Activated naive CD8-positive, alpha-beta T cell treated with anti-CD3 and anti-CD28 coated beads, Interleukin-2, amount 50 U/mL, for 24 hours (primary cell): ENCODE measurements around the gene DNAJC7.

Experiments
- ATAC-seq: fragments of 150-1000 bp; cut with Tn5 transposase; one replicate; pipeline ENCODE4 v1.10.0; 2021
- DNase-seq: peaks from one replicate; pipeline ENCODE4 v3.0.0; 2021
- H3K27ac Mint-ChIP-seq: one replicate; pipeline ENCODE4 v1.8.0; 2021; ENCODE audit warnings: mild to moderate bottlenecking, mixed read lengths
- H3K27me3 Mint-ChIP-seq: one replicate; pipeline ENCODE4 v1.8.0; 2021; ENCODE audit warnings: mixed read lengths
- H3K36me3 Mint-ChIP-seq: one replicate; pipeline ENCODE4 v1.8.0; 2021; ENCODE audit warnings: low read depth, mixed read lengths
- H3K4me1 Mint-ChIP-seq: one replicate; pipeline ENCODE4 v1.8.0; 2021; ENCODE audit warnings: mixed read lengths
- H3K4me3 Mint-ChIP-seq: one replicate; pipeline ENCODE4 v1.8.0; 2021; ENCODE audit warnings: mild to moderate bottlenecking, moderate library complexity, mixed read lengths
- H3K9me3 Mint-ChIP-seq: one replicate; pipeline ENCODE4 v1.8.0; 2021; ENCODE audit warnings: mixed read lengths

The DNAJC7 gene

GRCh38 chr17:41985919-41986318 lies 31.3 kb downstream of the DNAJC7 start:
- ATAC-seq (no peak), DNase-seq (no peak)
- Mint-ChIP-seq H3K9me3 (no peaks in the 10 kb centered on the region), H3K27ac (no peak overlapping the region), H3K27me3 (no peaks in the 10 kb centered on the region), H3K4me1 (peaks cover 19% of the 10 kb centered on the region), H3K36me3 (peaks cover 66% of the 10 kb centered on the region), H3K4me3 (no peak overlapping the region)

GRCh38 chr17:41984454-41984853 lies 32.8 kb downstream of the DNAJC7 start:
- peaks cover 19% of the 10 kb centered on the region for H3K4me1 Mint-ChIP-seq
- no peak for DNase-seq
- no peaks in the 10 kb centered on the region for H3K27me3 Mint-ChIP-seq
- H3K9me3 Mint-ChIP-seq = no peaks in the 10 kb centered on the region
- no peak for ATAC-seq
- no peak overlapping the region for H3K4me3 Mint-ChIP-seq
- H3K27ac Mint-ChIP-seq = no peak overlapping the region
- H3K36me3 Mint-ChIP-seq = peaks cover 67% of the 10 kb centered on the region

GRCh38 chr17:41982026-41982760 lies 35.0 kb downstream of the DNAJC7 start:
- peaks cover 6% of the 10 kb centered on the region for H3K4me1 Mint-ChIP-seq
- peak overlapping the region; percentile 27 for H3K27ac Mint-ChIP-seq
- DNase-seq = no peak
- H3K27me3 Mint-ChIP-seq = no peaks in the 10 kb centered on the region
- H3K4me3 Mint-ChIP-seq = no peak overlapping the region
- H3K9me3 Mint-ChIP-seq = no peaks in the 10 kb centered on the region
- peaks cover 57% of the 10 kb centered on the region for H3K36me3 Mint-ChIP-seq
- ATAC-seq = no peak

GRCh38 chr17:41977991-41978390 lies 39.2 kb downstream of the DNAJC7 start:
- H3K27me3 Mint-ChIP-seq = no peaks in the 10 kb centered on the region
- no peaks in the 10 kb centered on the region for H3K4me1 Mint-ChIP-seq
- H3K27ac Mint-ChIP-seq = no peak overlapping the region
- H3K9me3 Mint-ChIP-seq = no peaks in the 10 kb centered on the region
- no peak for ATAC-seq
- H3K36me3 Mint-ChIP-seq = peaks cover 56% of the 10 kb centered on the region
- no peak for DNase-seq
- H3K4me3 Mint-ChIP-seq = no peak overlapping the region

DNA sequence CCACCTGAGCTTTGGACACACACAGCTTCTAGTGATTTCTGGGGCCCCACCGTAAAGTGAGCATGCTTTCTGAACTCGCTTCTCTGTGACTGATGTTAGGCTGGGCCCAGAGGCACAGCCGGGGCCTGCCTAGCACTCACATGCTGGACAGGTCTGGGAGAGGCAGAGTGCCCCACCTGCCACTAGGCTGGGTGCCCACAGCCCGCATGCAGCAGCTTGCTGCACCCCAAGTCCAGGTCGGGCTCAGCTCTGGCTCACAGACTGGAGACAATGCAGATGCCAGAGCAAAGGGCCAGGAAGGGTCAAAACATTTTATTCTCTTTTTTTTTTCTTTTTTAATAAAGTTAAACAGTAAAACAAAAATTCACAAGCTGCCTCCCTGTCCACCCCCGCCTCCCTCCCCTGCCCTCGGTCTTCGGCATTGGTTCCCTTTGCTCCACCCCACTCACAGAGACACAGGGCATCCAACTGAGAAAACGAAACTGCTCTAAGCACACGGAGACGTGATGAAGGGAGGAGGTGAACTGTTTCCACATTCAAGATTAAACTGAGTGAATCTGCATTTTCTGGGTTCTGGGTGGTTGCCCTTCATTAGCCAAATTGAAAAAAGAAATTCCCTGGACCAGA lies 41.0 kb downstream of the DNAJC7 start:
- Mint-ChIP-seq H3K36me3 (peaks cover 51% of the 10 kb centered on the region), H3K27ac (peak overlapping the region; percentile 39), H3K27me3 (no peaks in the 10 kb centered on the region), H3K4me1 (peaks cover 2% of the 10 kb centered on the region), H3K9me3 (no peaks in the 10 kb centered on the region), H3K4me3 (no peak overlapping the region)
- DNase-seq = no peak
- ATAC-seq = no peak

DNA sequence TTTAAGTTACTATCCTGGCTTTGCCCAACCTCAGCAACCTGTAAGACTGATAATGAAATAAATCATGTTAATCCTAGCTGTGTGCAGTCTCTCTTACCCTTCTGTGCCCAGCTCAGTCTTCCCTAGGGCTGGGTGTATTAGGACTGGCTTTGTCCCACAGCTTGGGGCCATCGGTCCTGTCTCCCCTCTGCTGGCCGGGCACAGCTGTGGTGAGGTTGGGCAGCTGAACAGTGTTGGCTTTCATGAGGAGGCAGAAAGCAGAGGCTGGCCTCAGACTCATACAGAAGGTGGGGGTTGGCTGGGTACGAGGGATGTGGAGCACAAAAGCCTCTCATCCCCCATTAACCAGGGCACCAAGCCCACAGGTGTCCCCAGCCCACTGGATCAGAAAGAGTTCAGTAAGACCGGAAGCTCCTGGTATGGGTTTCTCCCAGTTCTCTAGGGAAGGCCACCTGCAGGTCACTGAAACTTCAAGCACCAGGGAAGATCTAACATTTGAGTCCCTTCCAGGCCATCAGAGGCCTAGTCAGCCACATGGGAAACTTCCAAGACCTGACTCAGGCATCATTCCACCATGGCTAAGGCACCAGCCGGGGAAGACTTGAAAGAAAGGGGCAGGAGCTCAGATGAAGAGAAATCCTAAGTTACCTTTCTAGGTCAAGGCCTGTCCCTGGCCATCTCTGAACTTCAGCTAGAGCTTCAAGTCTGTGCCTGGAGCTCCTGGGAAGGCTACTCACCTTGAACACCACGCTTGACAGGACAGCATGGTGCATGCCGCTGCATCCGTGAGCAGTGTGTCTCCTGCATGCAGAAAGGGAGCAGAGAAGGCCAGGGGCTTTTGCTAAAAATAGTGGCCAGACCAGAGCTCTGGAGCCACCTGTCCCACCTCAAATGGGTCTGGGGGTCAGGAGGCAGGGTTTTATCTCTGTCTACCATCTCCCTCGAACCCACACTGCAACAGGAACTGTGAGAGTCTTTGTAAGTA lies 41.8 kb downstream of the DNAJC7 start:
- H3K27me3 Mint-ChIP-seq = no peaks in the 10 kb centered on the region

GRCh38 chr17:41974658-41975057 lies 42.6 kb downstream of the DNAJC7 start:
- DNase-seq = no peak
- H3K27ac Mint-ChIP-seq = no peak overlapping the region
- peaks cover 7% of the 10 kb centered on the region for H3K4me1 Mint-ChIP-seq
- no peaks in the 10 kb centered on the region for H3K9me3 Mint-ChIP-seq
- H3K27me3 Mint-ChIP-seq = no peaks in the 10 kb centered on the region
- H3K4me3 Mint-ChIP-seq = no peak overlapping the region
- no peak for ATAC-seq
- H3K36me3 Mint-ChIP-seq = peaks cover 48% of the 10 kb centered on the region

More for the DNA sequence above, 41.8 kb downstream of the DNAJC7 start:
- peaks cover 48% of the 10 kb centered on the region for H3K36me3 Mint-ChIP-seq
- no peak overlapping the region for H3K4me3 Mint-ChIP-seq
- peak overlapping the region; percentile 12 for H3K27ac Mint-ChIP-seq
- DNase-seq (no peak), ATAC-seq (no peak)
- H3K9me3 Mint-ChIP-seq = no peaks in the 10 kb centered on the region
- peaks cover 7% of the 10 kb centered on the region for H3K4me1 Mint-ChIP-seq

DNA sequence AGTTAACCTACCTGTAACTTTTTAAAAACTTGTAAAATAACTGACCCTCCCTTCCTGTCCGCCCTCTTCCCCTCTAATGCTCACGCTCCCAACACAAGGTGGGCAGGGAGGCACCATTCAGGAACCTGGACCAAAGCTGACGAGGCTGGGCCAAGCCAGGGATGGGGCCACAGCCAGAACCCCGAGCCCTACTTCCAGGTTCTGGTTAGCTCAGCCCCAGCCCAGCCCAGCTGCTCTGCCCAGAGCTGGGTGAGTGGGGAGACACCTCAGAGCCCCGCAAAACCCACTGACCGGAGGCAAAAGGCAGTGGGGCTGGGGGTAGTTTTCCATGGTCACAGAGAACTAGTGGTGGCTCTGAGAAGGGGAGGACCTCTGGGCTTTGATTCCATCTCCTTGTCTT lies 43.2 kb downstream of the DNAJC7 start:
- H3K4me3 Mint-ChIP-seq = no peak overlapping the region
- peaks cover 52% of the 10 kb centered on the region for H3K36me3 Mint-ChIP-seq
- DNase-seq (no peak), ATAC-seq (no peak)
- H3K9me3 Mint-ChIP-seq = no peaks in the 10 kb centered on the region
- H3K4me1 Mint-ChIP-seq = peaks cover 12% of the 10 kb centered on the region
- no peaks in the 10 kb centered on the region for H3K27me3 Mint-ChIP-seq
- no peak overlapping the region for H3K27ac Mint-ChIP-seq

DNA sequence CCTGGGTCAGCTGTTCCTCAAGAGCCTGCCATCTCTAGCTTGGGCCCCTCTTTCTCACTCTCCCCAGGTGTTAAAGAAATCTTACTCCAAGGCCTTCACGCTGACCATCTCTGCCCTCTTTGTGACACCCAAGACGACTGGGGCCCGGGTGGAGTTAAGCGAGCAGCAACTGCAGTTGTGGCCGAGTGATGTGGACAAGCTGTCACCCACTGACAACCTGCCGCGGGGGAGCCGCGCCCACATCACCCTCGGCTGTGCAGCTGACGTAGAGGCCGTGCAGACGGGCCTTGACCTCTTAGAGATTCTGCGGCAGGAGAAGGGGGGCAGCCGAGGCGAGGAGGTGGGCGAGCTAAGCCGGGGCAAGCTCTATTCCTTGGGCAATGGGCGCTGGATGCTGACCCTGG lies 43.8 kb downstream of the DNAJC7 start:
- no peaks in the 10 kb centered on the region for H3K27me3 Mint-ChIP-seq
- peaks cover 50% of the 10 kb centered on the region for H3K36me3 Mint-ChIP-seq
- H3K4me1 Mint-ChIP-seq = peaks cover 13% of the 10 kb centered on the region
- no peaks in the 10 kb centered on the region for H3K9me3 Mint-ChIP-seq
- H3K27ac Mint-ChIP-seq = no peak overlapping the region
- no peak for ATAC-seq
- no peak overlapping the region for H3K4me3 Mint-ChIP-seq
- DNase-seq = no peak

- Mint-ChIP-seq H3K27me3 (no peaks in the 10 kb centered on the region), H3K4me3 (no peak overlapping the region), H3K27ac (peak overlapping the region; percentile 35), H3K4me1 (peaks cover 18% of the 10 kb centered on the region), H3K9me3 (no peaks in the 10 kb centered on the region), H3K36me3 (peaks cover 50% of the 10 kb centered on the region)
- DNase-seq (no peak), ATAC-seq (no peak)
These were observed 44.5 kb downstream of the DNAJC7 start for GRCh38 chr17:41972571-41973407.

GRCh38 chr17:41971721-41972523 lies 45.3 kb downstream of the DNAJC7 start:
- H3K4me1 Mint-ChIP-seq = peaks cover 21% of the 10 kb centered on the region
- no peak overlapping the region for H3K4me3 Mint-ChIP-seq
- no peak overlapping the region for H3K27ac Mint-ChIP-seq
- H3K36me3 Mint-ChIP-seq = peaks cover 45% of the 10 kb centered on the region
- DNase-seq = no peak
- H3K27me3 Mint-ChIP-seq = no peaks in the 10 kb centered on the region
- ATAC-seq = no peak
- H3K9me3 Mint-ChIP-seq = no peaks in the 10 kb centered on the region

DNA sequence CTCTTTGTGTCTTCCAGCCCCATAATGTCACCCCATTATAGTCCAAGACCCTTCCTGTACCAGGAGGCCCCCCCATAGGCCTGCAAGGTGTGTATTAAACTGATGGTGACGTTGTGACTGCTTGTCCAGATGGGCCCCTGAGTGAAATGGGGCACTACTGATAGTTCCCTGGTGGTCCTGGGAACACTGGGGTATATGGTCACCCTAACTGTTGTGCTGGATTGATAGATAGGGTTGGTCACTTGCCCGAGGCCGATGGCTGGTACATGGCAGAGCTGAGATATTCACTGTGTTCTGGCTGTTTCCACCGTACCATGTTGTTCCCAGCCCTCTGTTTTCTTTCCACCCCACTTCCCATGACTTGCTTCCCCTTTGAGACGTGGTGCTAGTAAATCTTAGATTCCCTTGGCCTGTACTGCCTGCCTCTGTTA lies 46.3 kb downstream of the DNAJC7 start:
- DNase-seq = no peak
- Mint-ChIP-seq H3K27me3 (no peaks in the 10 kb centered on the region), H3K4me1 (peaks cover 23% of the 10 kb centered on the region), H3K36me3 (peaks cover 39% of the 10 kb centered on the region), H3K4me3 (no peak overlapping the region), H3K9me3 (no peaks in the 10 kb centered on the region), H3K27ac (no peak overlapping the region)
- ATAC-seq = no peak

DNA sequence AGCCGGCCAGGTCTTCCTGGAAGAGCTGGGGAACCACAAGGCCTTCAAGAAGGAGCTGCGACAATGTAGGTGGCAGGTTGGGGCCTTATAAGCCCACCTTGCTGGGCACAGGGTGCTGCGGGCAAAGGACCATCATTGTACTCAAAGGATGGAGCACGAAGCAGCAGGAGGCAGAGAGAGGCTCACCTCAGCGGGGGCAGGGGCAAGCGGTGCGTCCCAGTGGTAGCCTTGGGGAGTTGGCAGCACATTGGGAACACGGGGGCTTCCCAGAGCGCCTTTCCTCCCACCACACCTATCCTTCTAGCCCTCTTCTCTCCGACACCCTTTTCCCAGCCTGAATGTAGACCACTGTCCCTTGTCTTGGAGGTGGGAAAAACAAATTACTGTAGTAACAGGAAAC lies 48.6 kb downstream of the DNAJC7 start:
- H3K9me3 Mint-ChIP-seq = no peaks in the 10 kb centered on the region
- H3K27me3 Mint-ChIP-seq = no peaks in the 10 kb centered on the region
- peaks cover 34% of the 10 kb centered on the region for H3K4me1 Mint-ChIP-seq
- no peak for DNase-seq
- ATAC-seq = no peak
- peaks cover 27% of the 10 kb centered on the region for H3K36me3 Mint-ChIP-seq
- H3K4me3 Mint-ChIP-seq = no peak overlapping the region
- H3K27ac Mint-ChIP-seq = no peak overlapping the region
